Measurements from ENCODE around the gene STK16. TPM values are rescaled to one million over a fixed set of nuclear protein-coding genes. Genes with fewer than 3 reads are reported as not detected.

STK16 gene
- total and polyA plus RNA-seq, 2 of the 13 experiments (the other 11 are each of a cell fraction or from before 2014, with no cell fraction given): 28.0 to 50.9 TPM

DNA sequence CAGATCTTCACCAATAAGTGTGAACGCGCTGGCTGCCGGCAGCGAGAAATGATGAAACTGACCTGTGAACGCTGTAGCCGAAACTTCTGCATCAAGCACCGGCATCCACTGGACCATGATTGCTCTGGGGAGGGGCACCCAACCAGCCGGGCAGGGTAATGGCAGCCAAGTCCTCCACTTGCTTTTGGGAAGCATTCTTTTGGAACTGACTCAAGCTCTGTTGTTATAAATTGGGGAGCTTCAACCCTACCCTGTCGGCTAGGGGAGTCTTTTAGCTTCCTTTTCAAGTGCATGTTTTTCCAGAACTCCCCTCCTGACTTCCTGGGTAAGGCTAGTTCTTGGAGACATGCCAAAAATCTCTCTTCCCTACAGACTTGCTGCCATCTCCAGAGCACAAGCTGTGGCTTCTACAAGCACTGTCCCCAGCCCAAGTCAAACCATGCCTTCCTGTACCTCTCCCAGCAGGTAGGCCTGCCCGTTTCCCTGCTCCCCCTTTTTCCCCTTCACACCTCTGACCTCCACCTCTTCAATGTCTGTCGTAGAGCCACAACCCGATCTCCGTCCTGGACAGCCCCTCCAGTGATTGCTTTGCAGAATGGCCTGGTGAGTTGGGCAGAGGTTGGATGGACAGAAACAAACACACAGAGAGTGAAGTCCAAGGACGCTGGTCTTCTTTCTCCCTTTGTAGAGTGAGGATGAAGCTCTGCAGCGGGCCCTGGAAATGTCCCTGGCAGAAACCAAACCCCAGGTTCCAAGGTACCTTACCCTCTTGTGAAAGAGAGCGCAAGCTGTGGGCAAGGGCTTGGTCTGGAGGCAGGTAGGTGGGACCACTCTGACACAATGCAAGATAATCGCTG is 37.2 kb upstream of the STK16 start (continued):
- TF ChIP-seq, protein P1, sequence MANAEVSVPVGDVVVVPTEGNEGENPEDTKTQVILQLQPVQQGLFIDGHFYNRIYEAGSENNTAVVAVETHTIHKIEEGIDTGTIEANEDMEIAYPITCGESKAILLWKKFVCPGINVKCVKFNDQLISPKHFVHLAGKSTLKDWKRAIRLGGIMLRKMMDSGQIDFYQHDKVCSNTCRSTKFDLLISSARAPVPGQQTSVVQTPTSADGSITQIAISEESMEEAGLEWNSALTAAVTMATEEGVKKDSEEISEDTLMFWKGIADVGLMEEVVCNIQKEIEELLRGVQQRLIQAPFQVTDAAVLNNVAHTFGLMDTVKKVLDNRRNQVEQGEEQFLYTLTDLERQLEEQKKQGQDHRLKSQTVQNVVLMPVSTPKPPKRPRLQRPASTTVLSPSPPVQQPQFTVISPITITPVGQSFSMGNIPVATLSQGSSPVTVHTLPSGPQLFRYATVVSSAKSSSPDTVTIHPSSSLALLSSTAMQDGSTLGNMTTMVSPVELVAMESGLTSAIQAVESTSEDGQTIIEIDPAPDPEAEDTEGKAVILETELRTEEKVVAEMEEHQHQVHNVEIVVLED (CRISPR knock-in tag; IDR thresholded peaks at IDR 0.05; ENCODE audit: borderline replicate concordance): peak; percentile 59
- TF ChIP-seq ZNF768 (CRISPR knock-in tag; IDR thresholded peaks at IDR 0.05) (peak; percentile 7; the same call in 1 of the 2 replicates), GZF1 (CRISPR knock-in tag; IDR thresholded peaks at IDR 0.05) (no peak), ARNTL (CRISPR knock-in tag; IDR thresholded peaks at IDR 0.05) (peak; percentile 42; the same call in 1 of the 2 replicates), TBX2 (CRISPR knock-in tag; IDR thresholded peaks at IDR 0.05; ENCODE audit: borderline replicate concordance) (no peak; the same call in none of the 2 replicates), HDAC1 (CRISPR knock-in tag; IDR thresholded peaks at IDR 0.05) (peak; percentile 94), MAF1 (CRISPR knock-in tag; IDR thresholded peaks at IDR 0.05; ENCODE audit: borderline replicate concordance) (no peak), U2AF1 (optimal IDR thresholded peaks at IDR 0.05; ENCODE audit: low read depth, low read length) (no peak), NKX3-1 (CRISPR knock-in tag; IDR thresholded peaks at IDR 0.05) (no peak), BCL6 (CRISPR knock-in tag; IDR thresholded peaks at IDR 0.05) (peak; percentile 46; the same call in 1 of the 2 replicates), HOXA3 (CRISPR knock-in tag; IDR thresholded peaks at IDR 0.05) (peak; percentile 70; the same call in 1 of the 2 replicates), ARNT2 (CRISPR knock-in tag; IDR thresholded peaks at IDR 0.05; ENCODE audit: low read depth) (no peak; the same call in none of the 2 replicates), ISL2 (CRISPR knock-in tag; IDR thresholded peaks at IDR 0.05) (peak; percentile 64; the same call in 1 of the 2 replicates), PPARG (CRISPR knock-in tag; conservative IDR thresholded peaks at IDR 0.05) (peak; percentile 88)
- TF ChIP-seq, protein P2, sequence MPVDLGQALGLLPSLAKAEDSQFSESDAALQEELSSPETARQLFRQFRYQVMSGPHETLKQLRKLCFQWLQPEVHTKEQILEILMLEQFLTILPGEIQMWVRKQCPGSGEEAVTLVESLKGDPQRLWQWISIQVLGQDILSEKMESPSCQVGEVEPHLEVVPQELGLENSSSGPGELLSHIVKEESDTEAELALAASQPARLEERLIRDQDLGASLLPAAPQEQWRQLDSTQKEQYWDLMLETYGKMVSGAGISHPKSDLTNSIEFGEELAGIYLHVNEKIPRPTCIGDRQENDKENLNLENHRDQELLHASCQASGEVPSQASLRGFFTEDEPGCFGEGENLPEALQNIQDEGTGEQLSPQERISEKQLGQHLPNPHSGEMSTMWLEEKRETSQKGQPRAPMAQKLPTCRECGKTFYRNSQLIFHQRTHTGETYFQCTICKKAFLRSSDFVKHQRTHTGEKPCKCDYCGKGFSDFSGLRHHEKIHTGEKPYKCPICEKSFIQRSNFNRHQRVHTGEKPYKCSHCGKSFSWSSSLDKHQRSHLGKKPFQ (CRISPR knock-in tag; IDR thresholded peaks at IDR 0.05; ENCODE audit: insufficient replicate concordance): peak; percentile 91
- TF ChIP-seq, protein P3, sequence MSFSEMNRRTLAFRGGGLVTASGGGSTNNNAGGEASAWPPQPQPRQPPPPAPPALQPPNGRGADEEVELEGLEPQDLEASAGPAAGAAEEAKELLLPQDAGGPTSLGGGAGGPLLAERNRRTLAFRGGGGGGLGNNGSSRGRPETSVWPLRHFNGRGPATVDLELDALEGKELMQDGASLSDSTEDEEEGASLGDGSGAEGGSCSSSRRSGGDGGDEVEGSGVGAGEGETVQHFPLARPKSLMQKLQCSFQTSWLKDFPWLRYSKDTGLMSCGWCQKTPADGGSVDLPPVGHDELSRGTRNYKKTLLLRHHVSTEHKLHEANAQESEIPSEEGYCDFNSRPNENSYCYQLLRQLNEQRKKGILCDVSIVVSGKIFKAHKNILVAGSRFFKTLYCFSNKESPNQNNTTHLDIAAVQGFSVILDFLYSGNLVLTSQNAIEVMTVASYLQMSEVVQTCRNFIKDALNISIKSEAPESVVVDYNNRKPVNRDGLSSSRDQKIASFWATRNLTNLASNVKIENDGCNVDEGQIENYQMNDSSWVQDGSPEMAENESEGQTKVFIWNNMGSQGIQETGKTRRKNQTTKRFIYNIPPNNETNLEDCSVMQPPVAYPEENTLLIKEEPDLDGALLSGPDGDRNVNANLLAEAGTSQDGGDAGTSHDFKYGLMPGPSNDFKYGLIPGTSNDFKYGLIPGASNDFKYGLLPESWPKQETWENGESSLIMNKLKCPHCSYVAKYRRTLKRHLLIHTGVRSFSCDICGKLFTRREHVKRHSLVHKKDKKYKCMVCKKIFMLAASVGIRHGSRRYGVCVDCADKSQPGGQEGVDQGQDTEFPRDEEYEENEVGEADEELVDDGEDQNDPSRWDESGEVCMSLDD (CRISPR knock-in tag; IDR thresholded peaks at IDR 0.05; ENCODE audit: borderline replicate concordance): 0 out of 2 replicates have a peak, but pooled peaks have one; percentile 57
- TF ChIP-seq, protein P4, sequence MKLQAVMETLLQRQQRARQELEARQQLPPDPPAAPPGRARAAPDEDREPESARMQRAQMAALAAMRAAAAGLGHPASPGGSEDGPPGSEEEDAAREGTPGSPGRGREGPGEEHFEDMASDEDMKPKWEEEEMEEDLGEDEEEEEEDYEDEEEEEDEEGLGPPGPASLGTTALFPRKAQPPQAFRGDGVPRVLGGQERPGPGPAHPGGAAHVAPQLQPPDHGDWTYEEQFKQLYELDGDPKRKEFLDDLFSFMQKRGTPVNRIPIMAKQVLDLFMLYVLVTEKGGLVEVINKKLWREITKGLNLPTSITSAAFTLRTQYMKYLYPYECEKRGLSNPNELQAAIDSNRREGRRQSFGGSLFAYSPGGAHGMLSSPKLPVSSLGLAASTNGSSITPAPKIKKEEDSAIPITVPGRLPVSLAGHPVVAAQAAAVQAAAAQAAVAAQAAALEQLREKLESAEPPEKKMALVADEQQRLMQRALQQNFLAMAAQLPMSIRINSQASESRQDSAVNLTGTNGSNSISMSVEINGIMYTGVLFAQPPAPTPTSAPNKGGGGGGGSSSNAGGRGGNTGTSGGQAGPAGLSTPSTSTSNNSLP (IDR thresholded peaks at IDR 0.05; ENCODE audit: low read depth, low read length): peak; percentile 41; the same call in 1 of the 2 replicates
- TF ChIP-seq, protein P5, sequence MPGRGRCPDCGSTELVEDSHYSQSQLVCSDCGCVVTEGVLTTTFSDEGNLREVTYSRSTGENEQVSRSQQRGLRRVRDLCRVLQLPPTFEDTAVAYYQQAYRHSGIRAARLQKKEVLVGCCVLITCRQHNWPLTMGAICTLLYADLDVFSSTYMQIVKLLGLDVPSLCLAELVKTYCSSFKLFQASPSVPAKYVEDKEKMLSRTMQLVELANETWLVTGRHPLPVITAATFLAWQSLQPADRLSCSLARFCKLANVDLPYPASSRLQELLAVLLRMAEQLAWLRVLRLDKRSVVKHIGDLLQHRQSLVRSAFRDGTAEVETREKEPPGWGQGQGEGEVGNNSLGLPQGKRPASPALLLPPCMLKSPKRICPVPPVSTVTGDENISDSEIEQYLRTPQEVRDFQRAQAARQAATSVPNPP (CRISPR knock-in tag; IDR thresholded peaks at IDR 0.05): 0 out of 2 replicates have a peak, but pooled peaks have one; percentile 22
